GM12891 (cell line): ENCODE results near the gene RPGRIP1L.

ENCODE experiments used
- POLR2A ChIP-seq: IDR thresholded peaks from 2 replicates; pipeline ENCODE4 v1.6.1; 2011; ENCODE audit warnings: low read depth, low read length, control low read depth
- POLR2AphosphoS5 ChIP-seq: IDR thresholded peaks from 2 replicates; pipeline ENCODE4 v1.6.1; 2011; ENCODE audit warnings: low read depth, low read length, control low read depth

DNA sequence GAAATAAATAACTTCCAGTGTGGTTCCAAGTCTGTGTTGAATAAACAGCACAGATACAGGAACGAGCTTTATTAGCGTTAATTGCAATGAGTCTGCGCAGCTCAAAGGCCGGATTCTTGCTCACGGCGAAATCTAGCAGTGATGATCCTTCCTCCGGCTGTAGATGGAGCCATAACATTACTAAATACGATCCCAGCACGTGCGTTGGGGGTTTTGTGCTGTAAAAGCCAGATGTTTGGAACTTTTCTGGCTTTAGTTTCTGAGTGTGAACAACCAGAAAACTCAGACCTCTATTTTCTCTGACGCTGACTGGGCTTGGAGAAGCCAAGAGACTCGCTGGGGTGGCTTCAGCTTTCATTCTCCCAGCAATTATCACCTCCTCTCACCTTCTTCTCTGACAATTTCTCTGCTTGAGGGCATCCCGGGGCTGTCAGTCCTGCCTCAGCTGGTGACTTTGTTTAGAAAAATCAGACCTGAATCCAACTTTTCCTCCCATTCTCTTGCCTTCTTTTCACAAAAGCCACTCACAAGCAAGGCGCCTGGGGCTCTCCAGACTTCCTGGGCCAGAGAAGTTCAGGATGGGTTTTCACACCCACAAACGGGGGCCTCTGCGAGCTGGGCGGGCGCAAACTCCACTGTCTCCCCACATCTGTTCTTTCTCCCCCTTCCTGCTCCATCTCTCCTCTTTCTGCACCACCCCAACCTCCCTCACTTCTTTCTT lies 153.5 kb downstream of the RPGRIP1L start:
- TF ChIP-seq POLR2AphosphoS5 (no peak), POLR2A (no peak)
